ENCODE measurements around the gene ENAM.
A peak's percentile ranks its signal among the peaks of the same experiment; 100 is the strongest.
"Not testable (repeated sequence)": the region's sequence is repeated elsewhere in the genome, so short reads cannot be mapped to it uniquely, and the experiment has no call there.

ENAM gene

GRCh38 chr4:70681704-70682103 is 53.2 kb downstream of the ENAM start:
- ATAC-seq = no peak

- not testable (repeated sequence) for ATAC-seq
These were observed 53.6 kb downstream of the ENAM start for GRCh38 chr4:70682142-70682541.

DNA sequence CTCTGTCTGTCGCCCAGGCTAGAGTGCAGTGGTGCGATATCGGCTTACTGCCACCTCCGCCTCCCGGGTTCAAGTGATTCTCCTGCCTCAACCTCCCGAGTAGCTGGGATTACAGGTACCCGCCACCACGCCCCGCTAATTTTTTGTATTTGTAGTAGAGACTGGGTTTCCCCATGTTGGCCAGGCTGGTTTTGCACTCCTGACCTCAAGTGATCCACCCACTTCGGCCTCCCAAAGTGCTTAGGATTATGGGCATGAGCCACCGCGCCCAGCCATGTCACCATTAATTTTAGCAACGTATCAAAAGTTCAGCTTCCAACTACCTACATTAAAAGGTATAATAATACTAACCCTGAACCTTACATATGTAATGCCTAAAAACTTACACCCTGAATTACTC is 58.8 kb downstream of the ENAM start:
- ATAC-seq = no peak

- peak; percentile 92 to 93 for ATAC-seq
These were observed 59.6 kb downstream of the ENAM start, which contains the start of gene UTP3 for GRCh38 chr4:70687821-70688794. Gene UTP3, plus strand, starts transcription at chr4:70688532. Its CDS starts 146 bp downstream, at chr4:70688678.

GRCh38 chr4:70688795-70689231 is 60.3 kb downstream of the ENAM start:
- peak; percentile 0 to 3 for ATAC-seq

DNA sequence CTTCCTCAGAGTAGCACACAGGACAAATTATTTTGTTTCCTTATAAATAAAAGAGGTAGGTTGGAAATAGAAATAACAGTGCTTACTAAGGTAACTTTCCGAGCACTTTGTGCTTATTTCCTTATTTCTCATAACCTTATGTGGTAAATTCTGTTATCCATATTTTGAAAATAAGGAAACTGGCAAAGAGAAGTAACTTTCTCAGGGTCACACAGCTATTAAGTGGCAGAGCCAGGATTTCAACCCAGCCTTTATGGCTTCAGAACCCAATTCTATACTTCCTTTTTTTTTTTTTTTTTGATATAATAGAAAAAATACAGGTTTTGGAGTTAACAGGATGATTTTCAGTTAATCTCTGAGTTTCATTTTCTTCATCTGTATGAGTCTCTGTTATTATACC is 63.1 kb downstream of the ENAM start:
- no peak for ATAC-seq

GRCh38 chr4:70694633-70695032 is 66.1 kb downstream of the ENAM start:
- not testable (repeated sequence) for ATAC-seq
